Measurements from ENCODE around the gene FABP7.

FABP7 gene

GRCh38 chr6:122752459-122752858 is 27.1 kb upstream of the FABP7 start:
- no peak overlapping the region for H2AFZ ChIP-seq (ENCODE audit: low read depth, low read length)
- H4K20me1 ChIP-seq (ENCODE audit: insufficient read depth, low read length) = no peaks in the 10 kb centered on the region

GRCh38 chr6:122753000-122753687 is 26.4 kb upstream of the FABP7 start:
- no peaks in the 10 kb centered on the region for H3K9me3 ChIP-seq (ENCODE audit: insufficient read depth, low read length)
- no peaks in the 10 kb centered on the region for H4K20me1 ChIP-seq (ENCODE audit: insufficient read depth, low read length)
- H3K27me3 ChIP-seq (ENCODE audit: low read depth, low read length) = no peaks in the 10 kb centered on the region
- TF ChIP-seq EZH2phosphoT487 (IDR thresholded peaks at IDR 0.05; ENCODE audit: low read depth) (no peak), CTCF (IDR thresholded peaks at IDR 0.05; ENCODE audit: low read depth, low read length) (no peak)
- H3K4me3 ChIP-seq (ENCODE audit: low read length) = no peak overlapping the region
- no peak overlapping the region for H3K9ac ChIP-seq (ENCODE audit: low read length)
- no peaks in the 10 kb centered on the region for H3K79me2 ChIP-seq (ENCODE audit: low read length)
- no peak overlapping the region for H2AFZ ChIP-seq (ENCODE audit: low read depth, low read length)
- no peak overlapping the region for H3K4me2 ChIP-seq (ENCODE audit: low read length)
- H3K27ac ChIP-seq (ENCODE audit: low read length) = no peak overlapping the region
- H3K4me1 ChIP-seq (ENCODE audit: low read length) = peaks cover 5% of the 10 kb centered on the region; the same call in 1 of the 2 replicates
- H3K36me3 ChIP-seq (replicated peaks; ENCODE audit: low read depth, low read length) = no peaks in the 10 kb centered on the region

More at GRCh38 chr6:122752459-122752858, 27.1 kb upstream of the FABP7 start:
- Histone ChIP-seq H3K36me3 (replicated peaks; ENCODE audit: low read depth, low read length) (no peaks in the 10 kb centered on the region), H3K9me3 (ENCODE audit: insufficient read depth, low read length) (no peaks in the 10 kb centered on the region), H3K9ac (ENCODE audit: low read length) (no peak overlapping the region), H3K4me1 (ENCODE audit: low read length) (peaks cover 8% of the 10 kb centered on the region; the same call in 1 of the 2 replicates), H3K27ac (ENCODE audit: low read length) (no peak overlapping the region), H3K4me3 (ENCODE audit: low read length) (no peak overlapping the region), H3K27me3 (ENCODE audit: low read depth, low read length) (no peaks in the 10 kb centered on the region), H3K4me2 (ENCODE audit: low read length) (no peak overlapping the region), H3K79me2 (ENCODE audit: low read length) (no peaks in the 10 kb centered on the region)
- TF ChIP-seq CTCF (IDR thresholded peaks at IDR 0.05; ENCODE audit: low read depth, low read length) (no peak), EZH2phosphoT487 (IDR thresholded peaks at IDR 0.05; ENCODE audit: low read depth) (no peak)

GRCh38 chr6:122753688-122754056 is 25.8 kb upstream of the FABP7 start:
- Histone ChIP-seq H3K4me2 (ENCODE audit: low read length) (no peak overlapping the region), H3K9ac (ENCODE audit: low read length) (no peak overlapping the region), H3K27me3 (ENCODE audit: low read depth, low read length) (no peaks in the 10 kb centered on the region), H4K20me1 (ENCODE audit: insufficient read depth, low read length) (no peaks in the 10 kb centered on the region), H3K27ac (ENCODE audit: low read length) (no peak overlapping the region), H2AFZ (ENCODE audit: low read depth, low read length) (no peak overlapping the region), H3K4me1 (ENCODE audit: low read length) (peaks cover 5% of the 10 kb centered on the region; the same call in 1 of the 2 replicates), H3K9me3 (ENCODE audit: insufficient read depth, low read length) (no peaks in the 10 kb centered on the region), H3K36me3 (replicated peaks; ENCODE audit: low read depth, low read length) (no peaks in the 10 kb centered on the region), H3K79me2 (ENCODE audit: low read length) (no peaks in the 10 kb centered on the region), H3K4me3 (ENCODE audit: low read length) (no peak overlapping the region)
- no peak for TF ChIP-seq EZH2phosphoT487 (IDR thresholded peaks at IDR 0.05; ENCODE audit: low read depth)
- TF ChIP-seq CTCF (IDR thresholded peaks at IDR 0.05; ENCODE audit: low read depth, low read length) = no peak

- no peak overlapping the region for H3K27ac ChIP-seq (ENCODE audit: low read length)
- H3K9ac ChIP-seq (ENCODE audit: low read length) = no peak overlapping the region
- TF ChIP-seq EZH2phosphoT487 (IDR thresholded peaks at IDR 0.05; ENCODE audit: low read depth) = no peak
- no peak for TF ChIP-seq CTCF (IDR thresholded peaks at IDR 0.05; ENCODE audit: low read depth, low read length)
- H3K4me3 ChIP-seq (ENCODE audit: low read length) = no peak overlapping the region
- H3K27me3 ChIP-seq (ENCODE audit: low read depth, low read length) = no peaks in the 10 kb centered on the region
- H3K4me1 ChIP-seq (ENCODE audit: low read length) = peaks cover 10% of the 10 kb centered on the region
- H3K79me2 ChIP-seq (ENCODE audit: low read length) = no peaks in the 10 kb centered on the region
- H3K4me2 ChIP-seq (ENCODE audit: low read length) = no peak overlapping the region
- no peaks in the 10 kb centered on the region for H4K20me1 ChIP-seq (ENCODE audit: insufficient read depth, low read length)
- no peaks in the 10 kb centered on the region for H3K9me3 ChIP-seq (ENCODE audit: insufficient read depth, low read length)
- H2AFZ ChIP-seq (ENCODE audit: low read depth, low read length) = no peak overlapping the region
- no peaks in the 10 kb centered on the region for H3K36me3 ChIP-seq (replicated peaks; ENCODE audit: low read depth, low read length)
Measured at GRCh38 chr6:122754191-122754731, 25.3 kb upstream of the FABP7 start.

Measured in OCI-LY3 (cell line).